Muscle of back (tissue), 11 donors: ENCODE measurements around the gene SEC31A. TPM values are rescaled to one million over a fixed set of nuclear protein-coding genes. Genes with fewer than 3 reads are reported as not detected.
"Not testable (repeated sequence)": the region's sequence is repeated elsewhere in the genome, so short reads cannot be mapped to it uniquely, and the experiment has no call there.

Experiments used
- DNase-seq, 3 donors: peaks; one replicate each; pipeline versions ENCODE4 v3.0.0 to v3.0.0-alpha.2; 2013
- polyA plus RNA-seq, 10 donors: library from polyadenylated mRNA; unstranded; fragments of 120-200 nt; gene quantifications; one replicate each; pipeline ENCODE4 v1.2.1, GENCODE V29; 2013; ENCODE audit not compliant: insufficient read length in 10 of 10

The SEC31A gene
- polyA plus RNA-seq, 10 donors = 164 to 239 (median 190) TPM

DNA sequence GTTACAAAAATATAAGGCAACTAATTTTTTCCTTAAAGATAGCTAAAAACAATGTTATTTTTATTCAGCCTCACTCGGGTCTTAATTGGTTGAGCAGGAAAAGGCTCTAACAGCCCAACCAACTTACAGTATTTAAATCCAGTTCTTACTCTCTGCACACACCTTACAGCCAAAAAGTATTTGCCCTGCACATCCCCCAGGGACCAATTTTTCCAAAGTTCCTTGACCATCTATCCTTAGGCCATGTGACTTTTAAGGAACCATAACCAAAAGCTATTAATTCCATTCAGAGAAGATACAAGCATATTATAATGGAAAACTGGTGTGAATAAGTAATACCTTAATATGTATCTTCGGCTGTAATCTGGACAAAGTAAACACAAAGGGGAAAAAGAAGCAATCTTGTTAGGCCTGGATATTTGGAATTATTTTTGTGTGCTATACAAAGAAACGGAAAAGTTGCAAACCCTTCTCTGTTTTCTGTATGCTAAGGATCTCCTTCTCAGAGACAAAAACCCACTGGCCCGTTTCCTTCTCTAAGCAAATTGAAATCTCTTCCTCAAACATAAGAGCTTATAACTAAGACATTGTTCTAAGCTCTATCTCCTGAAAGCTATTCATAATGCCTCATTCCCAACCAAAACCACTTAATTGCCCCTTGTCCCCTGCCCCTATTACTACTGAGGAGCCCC, 8.6 kb upstream of the SEC31A start:
- peak in 1 of 3 donors; percentile 42 for DNase-seq

DNA sequence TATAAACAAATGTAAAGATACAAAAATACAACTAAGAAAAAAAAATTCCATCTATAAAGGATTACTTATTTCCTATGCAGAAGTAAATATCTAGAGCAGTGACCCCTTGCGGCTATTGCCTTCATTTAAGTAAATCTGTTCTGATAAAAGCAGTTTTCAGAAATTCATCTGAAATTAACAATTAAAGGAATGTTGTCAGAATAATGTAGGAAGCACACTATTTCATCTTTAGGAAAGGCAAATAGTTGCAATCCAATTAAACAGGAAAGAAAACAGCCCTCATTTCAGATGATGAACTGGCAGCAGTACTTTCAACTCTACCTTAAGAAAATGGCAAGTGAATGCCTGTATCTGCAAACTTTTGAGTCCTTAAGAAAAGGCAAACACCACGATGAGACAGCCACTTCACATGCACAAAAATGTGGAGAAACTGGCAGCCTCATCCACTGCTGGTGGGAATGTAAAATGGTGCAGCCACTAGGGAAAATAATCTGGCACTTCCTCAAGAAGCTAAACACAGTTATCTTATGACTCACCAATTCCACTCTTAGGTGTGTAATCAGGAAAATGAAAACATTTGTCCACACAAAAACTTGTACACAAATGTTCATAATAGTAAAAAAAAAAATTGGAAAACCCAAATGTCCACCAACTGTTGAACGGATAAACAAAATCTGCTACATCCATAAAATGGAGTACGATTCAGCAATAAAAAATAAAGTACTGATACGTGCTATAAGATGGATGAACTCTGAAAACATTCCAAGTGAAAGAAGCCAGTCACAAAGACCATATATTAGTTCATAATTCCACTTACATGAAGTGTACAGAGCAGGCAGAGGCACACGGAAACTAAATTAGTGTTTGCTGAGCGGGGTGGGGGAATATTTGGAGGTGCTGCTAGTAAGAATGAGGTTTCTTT, 7.6 kb upstream of the SEC31A start:
- DNase-seq = peak in 2 of 3 donors; percentile 49 to 62

GRCh38 chr4:82896755-82897154, 5.8 kb upstream of the SEC31A start:
- DNase-seq = no peak

DNA sequence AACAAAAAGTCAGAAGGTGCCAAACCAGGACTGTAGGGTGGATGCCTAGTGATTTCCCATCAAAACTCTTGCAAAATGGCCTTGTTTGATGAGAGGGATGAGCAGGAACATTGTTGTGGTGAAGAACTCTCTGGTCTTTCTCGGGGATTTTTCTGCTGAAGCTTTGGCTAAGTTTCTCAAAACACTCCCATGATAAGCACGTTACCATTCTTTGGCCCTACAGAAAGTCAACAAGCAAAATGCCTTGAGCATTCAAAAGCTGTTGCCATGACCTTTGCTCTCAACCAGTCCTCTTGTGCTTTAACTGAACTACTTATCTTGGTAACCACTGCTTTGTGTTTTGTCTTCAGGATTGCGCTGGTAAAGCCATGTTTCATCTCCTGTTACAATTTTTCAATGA, 3.0 kb upstream of the SEC31A start:
- no peak for DNase-seq

- no peak for DNase-seq
Measured at GRCh38 chr4:82892467-82892802, 1.5 kb upstream of the SEC31A start.

DNA sequence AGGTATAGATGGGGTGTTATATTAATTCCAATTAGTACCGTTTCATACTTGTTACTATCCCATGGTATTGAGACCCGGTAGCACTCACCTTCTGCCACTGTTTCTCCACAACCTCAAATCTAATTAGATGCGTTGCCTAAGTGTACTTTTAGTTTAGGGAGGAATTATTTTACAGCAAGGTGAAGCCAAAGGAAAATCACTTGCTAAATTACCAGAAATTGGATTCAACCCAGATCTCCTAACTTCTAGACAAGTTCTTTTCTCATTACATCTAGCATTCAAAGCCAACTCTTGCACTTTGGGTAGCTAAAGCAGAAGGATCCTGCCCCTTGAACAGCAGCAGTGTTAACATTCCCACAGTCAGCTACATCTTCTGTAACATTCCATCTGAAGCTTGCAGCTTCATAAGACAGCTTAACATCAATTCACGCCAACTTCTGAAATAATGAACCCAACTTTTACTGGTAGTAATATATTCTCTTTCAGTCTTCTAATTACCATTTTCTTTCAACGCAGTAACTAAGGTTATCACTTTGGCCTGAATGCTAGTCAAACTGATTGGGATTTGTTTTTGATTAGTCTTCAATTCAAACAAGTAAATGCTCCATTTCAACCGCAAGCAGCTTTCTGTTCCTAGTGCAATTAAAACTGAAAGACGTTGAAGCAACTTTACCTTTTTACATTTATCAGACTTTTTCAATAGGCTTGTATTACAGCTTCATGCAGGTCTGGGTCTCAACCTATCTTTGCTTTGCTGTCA, 934 bp upstream of the SEC31A start:
- DNase-seq = no peak

- DNase-seq = peak in 1 of 3 donors; percentile 35
Measured at GRCh38 chr4:82890528-82890900, 439 bp downstream of the SEC31A start.

DNA sequence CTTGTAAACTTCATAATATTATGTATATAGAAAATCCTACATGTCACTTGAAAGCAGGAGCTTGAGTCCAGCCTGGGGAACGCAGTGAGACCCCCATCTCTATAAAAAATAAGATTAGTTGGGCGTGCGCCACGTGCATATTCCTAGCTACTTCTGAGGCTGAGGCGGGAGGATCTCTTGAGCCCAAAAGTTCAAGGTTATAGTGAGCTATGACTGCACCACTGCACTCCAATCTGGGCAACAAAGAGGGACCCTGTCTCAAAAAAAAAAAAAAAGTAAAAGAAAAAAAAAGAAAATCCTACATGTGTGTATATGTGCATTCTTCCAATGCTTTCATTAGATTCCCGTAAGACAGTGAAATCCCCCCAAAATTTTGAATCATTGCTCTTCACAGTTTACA, 1.7 kb downstream of the SEC31A start:
- DNase-seq = peak in 1 of 3 donors; percentile 15

GRCh38 chr4:82886147-82886942, 4.6 kb downstream of the SEC31A start:
- DNase-seq = no peak

DNA sequence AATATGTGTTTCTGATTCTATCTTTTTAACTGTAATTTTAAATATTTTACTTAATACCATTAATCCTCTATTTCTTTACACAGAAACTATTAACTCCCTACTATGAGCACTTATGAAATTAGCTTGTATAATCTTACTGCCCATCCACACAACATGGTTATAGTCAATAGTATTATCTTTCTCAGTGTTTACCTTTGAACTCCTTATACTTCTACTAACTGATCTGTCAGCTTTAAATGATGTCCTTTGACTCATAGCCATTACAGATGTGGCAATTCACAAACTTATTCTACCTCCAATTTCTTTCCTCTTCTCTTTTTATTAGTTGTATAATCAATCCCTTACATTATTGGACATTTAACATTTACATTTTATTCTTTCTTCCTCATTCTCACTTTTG, 5.5 kb downstream of the SEC31A start:
- DNase-seq = no peak

GRCh38 chr4:82868572-82868971, 22.4 kb downstream of the SEC31A start:
- no peak for DNase-seq

GRCh38 chr4:82866706-82867385, 24.1 kb downstream of the SEC31A start:
- no peak for DNase-seq

GRCh38 chr4:82866033-82866432, 24.9 kb downstream of the SEC31A start:
- not testable (repeated sequence) for DNase-seq

- peak in 1 of 3 donors; percentile 66 for DNase-seq
Measured at GRCh38 chr4:82865592-82865991, 25.4 kb downstream of the SEC31A start.

GRCh38 chr4:82864336-82864979, 26.5 kb downstream of the SEC31A start:
- DNase-seq = no peak

GRCh38 chr4:82861529-82861928, 29.4 kb downstream of the SEC31A start:
- DNase-seq = no peak

GRCh38 chr4:82860487-82860886, 30.5 kb downstream of the SEC31A start:
- DNase-seq = not testable (repeated sequence)

DNA sequence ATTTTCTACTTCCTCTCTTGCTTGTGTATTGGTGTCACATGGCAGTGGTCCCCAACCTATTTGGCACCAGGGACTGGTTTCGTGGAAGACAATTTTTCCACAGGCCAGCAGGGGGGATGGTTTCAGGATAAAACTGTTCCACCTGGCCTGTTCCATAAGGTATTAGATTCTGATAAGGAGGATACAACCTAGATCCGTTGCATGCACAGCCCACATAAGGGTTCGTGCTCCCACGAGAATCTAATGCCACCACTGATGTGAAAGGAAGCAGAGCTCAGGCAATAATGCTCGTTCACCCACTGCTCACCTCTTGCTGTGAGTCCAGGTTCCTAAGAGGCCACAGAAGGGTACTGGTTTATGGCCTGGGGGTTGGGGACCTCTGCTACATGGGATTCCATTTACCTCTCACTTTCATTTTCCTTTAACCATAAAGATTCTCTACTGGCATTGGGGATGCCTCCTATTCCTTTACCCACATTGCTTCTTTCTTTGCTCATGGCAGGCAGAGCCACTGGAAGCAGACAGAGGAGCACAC, 38.1 kb downstream of the SEC31A start:
- no peak for DNase-seq

DNA sequence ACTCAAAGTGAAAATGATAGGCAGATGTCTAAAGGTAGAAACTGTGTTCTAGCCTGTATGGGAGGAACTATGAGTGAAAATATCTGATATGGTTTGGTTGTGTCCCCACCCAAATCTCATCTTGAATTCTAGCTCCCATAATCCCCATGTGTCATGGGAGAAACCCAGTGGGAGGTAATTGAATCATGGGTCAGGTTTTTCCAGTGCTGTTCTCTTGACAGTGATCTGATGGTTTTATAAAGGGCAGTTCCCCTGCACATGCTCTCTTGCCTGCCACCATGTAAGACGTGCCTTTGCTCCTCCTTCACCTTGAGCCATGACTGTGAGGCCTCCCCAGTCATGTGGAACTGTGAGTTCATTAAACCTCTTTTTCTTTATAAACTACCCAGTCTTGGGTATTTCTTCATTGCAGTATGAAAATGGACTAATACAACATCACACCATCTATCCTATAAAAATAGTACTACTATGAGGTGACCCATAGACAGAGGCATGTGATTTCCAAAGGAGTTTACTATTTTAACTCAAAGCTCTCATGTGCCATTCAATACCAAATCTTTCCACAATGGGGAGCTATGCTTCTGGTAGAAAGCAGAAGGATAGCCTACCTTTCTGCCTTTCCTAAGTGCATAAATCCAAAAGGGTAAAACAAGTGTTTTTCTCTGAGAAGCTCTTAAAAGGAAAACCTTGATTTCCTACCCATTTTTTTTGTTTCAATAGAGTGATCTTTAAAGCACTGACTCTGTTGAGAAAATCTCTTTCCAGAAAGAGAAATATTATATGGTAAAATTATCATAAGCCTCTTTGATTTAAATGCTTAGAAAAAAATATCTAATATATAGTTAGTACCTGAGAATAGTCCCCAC, 38.8 kb downstream of the SEC31A start:
- DNase-seq = no peak
